UCSD-AML1 (cell line): ENCODE data around the gene GALNT2.

Experiments used
- DNase-seq: peaks from one replicate; lab custom pipeline; 2025; ENCODE audit not compliant: unreplicated experiment; lab: John Stamatoyannopoulos, UW

GALNT2 gene

GRCh38 chr1:230090194-230090711 is 23.2 kb downstream of the GALNT2 start:
- no peak for DNase-seq

GRCh38 chr1:230091473-230092231 is 24.6 kb downstream of the GALNT2 start:
- DNase-seq, result no peak

- no peak for DNase-seq
Observed at GRCh38 chr1:230094746-230095145, 27.7 kb downstream of the GALNT2 start.

GRCh38 chr1:230095938-230096337 is 28.9 kb downstream of the GALNT2 start:
- DNase-seq, result no peak

GRCh38 chr1:230097370-230097769 is 30.3 kb downstream of the GALNT2 start:
- DNase-seq, result no peak

GRCh38 chr1:230098723-230099122 is 31.7 kb downstream of the GALNT2 start:
- no peak for DNase-seq

GRCh38 chr1:230099465-230099864 is 32.4 kb downstream of the GALNT2 start:
- no peak for DNase-seq

GRCh38 chr1:230100932-230101331 is 33.9 kb downstream of the GALNT2 start:
- no peak for DNase-seq

- no peak for DNase-seq
Observed at GRCh38 chr1:230101556-230101955, 34.5 kb downstream of the GALNT2 start.

- DNase-seq, result no peak
Observed at GRCh38 chr1:230102046-230102445, 35.0 kb downstream of the GALNT2 start.

- no peak for DNase-seq
Observed at GRCh38 chr1:230102472-230102871, 35.4 kb downstream of the GALNT2 start.

- DNase-seq, result no peak
Observed at GRCh38 chr1:230103306-230104173, 36.5 kb downstream of the GALNT2 start.

- DNase-seq, result peak; percentile 67
Observed at GRCh38 chr1:230104395-230105244, 37.6 kb downstream of the GALNT2 start.

- DNase-seq, result no peak
Observed at GRCh38 chr1:230105245-230105753, 38.3 kb downstream of the GALNT2 start.

- no peak for DNase-seq
Observed at GRCh38 chr1:230105754-230106625, 39.0 kb downstream of the GALNT2 start.

- no peak for DNase-seq
Observed at GRCh38 chr1:230107941-230108340, 40.9 kb downstream of the GALNT2 start.

GRCh38 chr1:230108580-230108979 is 41.5 kb downstream of the GALNT2 start:
- no peak for DNase-seq

- DNase-seq, result no peak
Observed at GRCh38 chr1:230109066-230109465, 42.0 kb downstream of the GALNT2 start.

- DNase-seq, result no peak
Observed at GRCh38 chr1:230109895-230110667, 43.0 kb downstream of the GALNT2 start.
